Hair follicle dermal papilla cell (primary cell): ENCODE results near the gene ANK2. TPM values are rescaled to one million over a fixed set of nuclear protein-coding genes. Genes with fewer than 3 reads are reported as not detected.

ENCODE experiments used
- small RNA-seq: library from RNA; depleted of rRNA; stranded (forward); fragments of <200 nt; gene quantifications from one replicate; pipeline ENCODE3, GENCODE V24; 2012
- total RNA-seq: library from RNA; depleted of rRNA; stranded (reverse); fragments of >200 nt; gene quantifications from 2 replicates; pipeline ENCODE4 v1.2.3, GENCODE V29; 2012

The ANK2 gene
- 84.4 and 97.5 TPM in 2 replicates for total RNA-seq

DNA sequence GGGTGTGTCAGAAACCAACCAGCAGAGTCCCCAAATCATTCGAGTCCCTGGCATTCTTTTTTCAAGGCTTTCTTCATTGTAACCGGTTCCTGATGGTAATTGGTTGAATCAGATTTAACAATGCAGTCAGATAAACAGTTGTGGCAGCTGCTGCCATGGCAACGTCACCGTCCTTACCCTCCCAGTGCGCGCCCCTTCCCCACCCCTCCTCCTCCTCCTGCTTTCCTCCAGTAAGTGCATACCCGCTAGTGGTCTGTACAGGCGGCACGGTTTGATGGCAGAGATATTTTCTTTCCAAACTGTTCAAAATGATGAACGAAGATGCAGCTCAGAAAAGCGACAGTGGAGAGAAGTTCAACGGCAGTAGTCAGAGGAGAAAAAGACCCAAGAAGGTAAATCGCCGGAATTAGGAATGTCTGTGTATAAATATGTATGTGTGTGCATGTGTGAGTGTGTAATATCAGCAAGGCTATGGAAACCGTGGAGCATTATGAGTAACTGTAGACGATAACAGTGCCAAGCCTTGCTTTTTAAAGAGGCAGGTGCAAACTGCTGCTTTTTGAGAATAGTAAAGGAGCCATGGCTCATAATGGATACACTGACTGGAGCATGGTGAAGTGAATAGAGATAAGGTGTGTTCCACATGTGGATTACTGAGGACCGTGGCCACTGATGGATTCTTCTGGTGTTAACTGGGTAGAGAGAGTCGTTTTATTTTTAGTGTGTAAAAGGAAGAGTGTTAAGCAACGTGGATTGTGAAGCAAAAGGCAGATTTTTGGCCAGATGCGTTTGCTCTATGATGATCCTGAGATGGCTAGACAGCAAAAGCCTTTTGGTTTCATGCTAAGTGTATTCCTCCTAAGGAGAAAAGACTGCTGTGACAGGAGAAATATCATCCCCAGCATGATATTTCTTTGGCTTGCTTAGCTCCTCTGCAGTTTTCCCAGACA, at the start of gene ANK2:
ANK2 (plus strand) TSS at position 233 of the 950 bp plus-strand sequence; CDS start at position 309, 76 bp downstream.

Small RNA genes lying within 50 kb of the gene (small RNA-seq; reads per million reads assigned to genes)
- gene MIR8082 (not detected), gene RN7SL184P (not detected), gene RNU1-138P (0.82 reads per million, percentile 12 among the genes with 10 or more reads in this experiment)
